Dendritic cell treated with granulocyte-macrophage colony-stimulating factor and Interleukin-4, amounts not matched to agents 40 ng/mL and 50 ng/mL, for 4 days (primary cell): ENCODE results near the gene VEPH1.

Experiments used
- H3K27ac Mint-ChIP-seq: one replicate; pipeline ENCODE4 v1.8.0; 2022; ENCODE audit warnings: mild to moderate bottlenecking, mixed read lengths
- H3K27me3 Mint-ChIP-seq: one replicate; pipeline ENCODE4 v1.8.0; 2022; ENCODE audit warnings: mild to moderate bottlenecking, mixed read lengths
- H3K36me3 Mint-ChIP-seq: one replicate; pipeline ENCODE4 v1.8.0; 2022; ENCODE audit warnings: low read depth, mixed read lengths
- H3K4me1 Mint-ChIP-seq: one replicate; pipeline ENCODE4 v1.8.0; 2022; ENCODE audit warnings: low read depth, mixed read lengths
- H3K4me3 Mint-ChIP-seq: one replicate; pipeline ENCODE4 v1.8.0; 2022; ENCODE audit warnings: mild to moderate bottlenecking, moderate library complexity, mixed read lengths
- H3K9me3 Mint-ChIP-seq: one replicate; pipeline ENCODE4 v1.8.0; 2022; ENCODE audit warnings: mixed read lengths
- intact Hi-C: fragments of 100-400 bp; cut with micrococcal nuclease; formaldehyde crosslinking; loops from one replicate; pipeline ENCODE4 v1.15.0; 2022

The VEPH1 gene

GRCh38 chr3:157531771-157532170 is 28.6 kb upstream of the VEPH1 start:
- Mint-ChIP-seq H3K4me3 (no peak overlapping the region), H3K27me3 (no peaks in the 10 kb centered on the region), H3K9me3 (no peaks in the 10 kb centered on the region), H3K4me1 (peaks cover 8% of the 10 kb centered on the region), H3K27ac (no peak overlapping the region), H3K36me3 (no peaks in the 10 kb centered on the region)
- intact Hi-C loops: loop anchor here (1.0 kb wide), 1 partner anchor 41 kb away; no protein-coding TSS in a partner anchor

GRCh38 chr3:157531301-157531660 is 28.1 kb upstream of the VEPH1 start:
- H3K9me3 Mint-ChIP-seq: no peaks in the 10 kb centered on the region
- H3K27ac Mint-ChIP-seq: no peak overlapping the region
- no peaks in the 10 kb centered on the region for H3K36me3 Mint-ChIP-seq
- H3K27me3 Mint-ChIP-seq: no peaks in the 10 kb centered on the region
- intact Hi-C loops: no loop called here
- H3K4me3 Mint-ChIP-seq: no peak overlapping the region
- H3K4me1 Mint-ChIP-seq: peaks cover 8% of the 10 kb centered on the region

GRCh38 chr3:157530637-157531300 is 27.6 kb upstream of the VEPH1 start:
- Mint-ChIP-seq H3K4me3 (no peak overlapping the region), H3K27me3 (no peaks in the 10 kb centered on the region), H3K36me3 (no peaks in the 10 kb centered on the region), H3K27ac (no peak overlapping the region), H3K4me1 (peaks cover 8% of the 10 kb centered on the region), H3K9me3 (no peaks in the 10 kb centered on the region)
- intact Hi-C loops: no loop called here

- Mint-ChIP-seq H3K27ac (no peak overlapping the region), H3K4me3 (no peak overlapping the region), H3K9me3 (no peaks in the 10 kb centered on the region), H3K4me1 (peaks cover 8% of the 10 kb centered on the region), H3K27me3 (no peaks in the 10 kb centered on the region), H3K36me3 (no peaks in the 10 kb centered on the region)
- intact Hi-C loops: no loop called here
These were observed 26.5 kb upstream of the VEPH1 start for GRCh38 chr3:157529751-157530150.

GRCh38 chr3:157529085-157529484 is 25.9 kb upstream of the VEPH1 start:
- no peaks in the 10 kb centered on the region for H3K36me3 Mint-ChIP-seq
- intact Hi-C loops: no loop called here
- no peak overlapping the region for H3K4me3 Mint-ChIP-seq
- H3K27me3 Mint-ChIP-seq: no peaks in the 10 kb centered on the region
- peaks cover 8% of the 10 kb centered on the region for H3K4me1 Mint-ChIP-seq
- H3K27ac Mint-ChIP-seq: no peak overlapping the region
- no peaks in the 10 kb centered on the region for H3K9me3 Mint-ChIP-seq

- H3K36me3 Mint-ChIP-seq: no peaks in the 10 kb centered on the region
- intact Hi-C loops: no loop called here
- H3K4me1 Mint-ChIP-seq: peaks cover 8% of the 10 kb centered on the region
These were observed 24.1 kb upstream of the VEPH1 start for GRCh38 chr3:157527131-157527881.

GRCh38 chr3:157526036-157526435 is 22.8 kb upstream of the VEPH1 start:
- Mint-ChIP-seq H3K36me3 (no peaks in the 10 kb centered on the region), H3K4me1 (peaks cover 8% of the 10 kb centered on the region), H3K4me3 (no peak overlapping the region), H3K27me3 (no peaks in the 10 kb centered on the region), H3K27ac (no peak overlapping the region), H3K9me3 (no peaks in the 10 kb centered on the region)
- intact Hi-C loops: no loop called here

More at GRCh38 chr3:157527131-157527881, 24.1 kb upstream of the VEPH1 start:
- Mint-ChIP-seq H3K4me3 (no peak overlapping the region), H3K27me3 (no peaks in the 10 kb centered on the region), H3K9me3 (no peaks in the 10 kb centered on the region), H3K27ac (no peak overlapping the region)

GRCh38 chr3:157523814-157524213 is 20.6 kb upstream of the VEPH1 start:
- H3K4me3 Mint-ChIP-seq: no peak overlapping the region
- H3K27ac Mint-ChIP-seq: no peak overlapping the region
- intact Hi-C loops: no loop called here

GRCh38 chr3:157522648-157523047 is 19.4 kb upstream of the VEPH1 start:
- no peaks in the 10 kb centered on the region for H3K27me3 Mint-ChIP-seq
- no peaks in the 10 kb centered on the region for H3K4me1 Mint-ChIP-seq
- intact Hi-C loops: no loop called here
- H3K4me3 Mint-ChIP-seq: no peak overlapping the region
- H3K9me3 Mint-ChIP-seq: no peaks in the 10 kb centered on the region
- H3K27ac Mint-ChIP-seq: no peak overlapping the region
- H3K36me3 Mint-ChIP-seq: no peaks in the 10 kb centered on the region

More at GRCh38 chr3:157523814-157524213, 20.6 kb upstream of the VEPH1 start:
- no peaks in the 10 kb centered on the region for H3K9me3 Mint-ChIP-seq
- no peaks in the 10 kb centered on the region for H3K27me3 Mint-ChIP-seq
- H3K36me3 Mint-ChIP-seq: no peaks in the 10 kb centered on the region
- no peaks in the 10 kb centered on the region for H3K4me1 Mint-ChIP-seq

- Mint-ChIP-seq H3K9me3 (no peaks in the 10 kb centered on the region), H3K36me3 (no peaks in the 10 kb centered on the region), H3K4me1 (no peaks in the 10 kb centered on the region), H3K4me3 (no peak overlapping the region), H3K27ac (no peak overlapping the region), H3K27me3 (no peaks in the 10 kb centered on the region)
- intact Hi-C loops: no loop called here
These were observed 17.4 kb upstream of the VEPH1 start for GRCh38 chr3:157520485-157521150.

GRCh38 chr3:157518881-157519280 is 15.7 kb upstream of the VEPH1 start:
- Mint-ChIP-seq H3K27me3 (no peaks in the 10 kb centered on the region), H3K4me1 (no peaks in the 10 kb centered on the region), H3K9me3 (no peaks in the 10 kb centered on the region), H3K4me3 (no peak overlapping the region), H3K36me3 (no peaks in the 10 kb centered on the region), H3K27ac (no peak overlapping the region)
- intact Hi-C loops: no loop called here

- Mint-ChIP-seq H3K27me3 (no peaks in the 10 kb centered on the region), H3K9me3 (no peaks in the 10 kb centered on the region), H3K36me3 (no peaks in the 10 kb centered on the region), H3K27ac (no peak overlapping the region), H3K4me3 (no peak overlapping the region), H3K4me1 (no peaks in the 10 kb centered on the region)
- intact Hi-C loops: no loop called here
These were observed 13.7 kb upstream of the VEPH1 start for GRCh38 chr3:157516928-157517327.

- intact Hi-C loops: no loop called here
These were observed 12.2 kb upstream of the VEPH1 start for GRCh38 chr3:157515398-157515797.

GRCh38 chr3:157514371-157514895 is 11.2 kb upstream of the VEPH1 start:
- H3K4me1 Mint-ChIP-seq: no peaks in the 10 kb centered on the region
- intact Hi-C loops: no loop called here
- no peak overlapping the region for H3K4me3 Mint-ChIP-seq
- H3K36me3 Mint-ChIP-seq: no peaks in the 10 kb centered on the region
- no peaks in the 10 kb centered on the region for H3K27me3 Mint-ChIP-seq
- no peak overlapping the region for H3K27ac Mint-ChIP-seq
- no peaks in the 10 kb centered on the region for H3K9me3 Mint-ChIP-seq

More at GRCh38 chr3:157515398-157515797, 12.2 kb upstream of the VEPH1 start:
- H3K4me3 Mint-ChIP-seq: no peak overlapping the region
- no peak overlapping the region for H3K27ac Mint-ChIP-seq
- no peaks in the 10 kb centered on the region for H3K36me3 Mint-ChIP-seq
- no peaks in the 10 kb centered on the region for H3K9me3 Mint-ChIP-seq
- no peaks in the 10 kb centered on the region for H3K27me3 Mint-ChIP-seq
- no peaks in the 10 kb centered on the region for H3K4me1 Mint-ChIP-seq
